HepG2 (cell line): ENCODE measurements around the gene SNX11. TPM values are rescaled to one million over a fixed set of nuclear protein-coding genes. Genes with fewer than 3 reads are reported as not detected.
A peak's percentile ranks its signal among the peaks of the same experiment; 100 is the strongest.

Experiments used
- ASH2L ChIP-seq: fragments of 300-600, 200-600 bp; sonication (generic); IDR thresholded peaks from 2 replicates; pipeline ENCODE4 v1.7.0; 2017; ENCODE audit warnings: low read depth, mild to moderate bottlenecking, moderate library complexity, mixed read lengths, low read length; ENCODE audit not compliant: insufficient read length
- BATF2 ChIP-seq: sonication (generic); formaldehyde crosslinking; IDR thresholded peaks from 2 replicates; pipeline ENCODE4 v1.8.0; 2022; ENCODE audit warnings: mild to moderate bottlenecking, missing genetic modification reagents, moderate library complexity
- EED ChIP-seq: sonication (generic); formaldehyde crosslinking; IDR thresholded peaks from 2 replicates; pipeline ENCODE4 v1.5.0; 2020; ENCODE audit warnings: mild to moderate bottlenecking, missing genetic modification reagents
- GATA4 ChIP-seq: sonication (generic); IDR thresholded peaks from 2 replicates; pipeline ENCODE4 v1.6.1; 2016; ENCODE audit warnings: antibody characterized with exemption, low read depth, borderline replicate concordance
- GATAD2A ChIP-seq: IDR thresholded peaks from 2 replicates; pipeline ENCODE4 v1.6.1; 2016
- HOMEZ ChIP-seq: IDR thresholded peaks from 2 replicates; pipeline ENCODE4 v1.6.1; 2016; ENCODE audit warnings: low read depth
- KLF13 ChIP-seq: sonication (generic); formaldehyde crosslinking; IDR thresholded peaks from 2 replicates; pipeline ENCODE4 v1.4.0; 2020; ENCODE audit warnings: mild to moderate bottlenecking, missing genetic modification reagents
- MIXL1 ChIP-seq: IDR thresholded peaks from 2 replicates; pipeline ENCODE4 v1.6.1; 2016
- MXD4 ChIP-seq: IDR thresholded peaks from 2 replicates; pipeline ENCODE4 v1.6.1; 2016; ENCODE audit warnings: mild to moderate bottlenecking, missing biosample characterization, missing genetic modification reagents
- NFKB2 ChIP-seq: sonication (generic); formaldehyde crosslinking; IDR thresholded peaks from 2 replicates; pipeline ENCODE4 v1.4.0; 2020; ENCODE audit warnings: missing genetic modification reagents, borderline replicate concordance
- PRDM10 ChIP-seq: sonication (generic); formaldehyde crosslinking; IDR thresholded peaks from 2 replicates; pipeline ENCODE4 v1.4.0; 2020; ENCODE audit warnings: low read depth, missing genetic modification reagents
- RORA ChIP-seq: sonication (generic); formaldehyde crosslinking; IDR thresholded peaks from 2 replicates; pipeline ENCODE4 v1.5.0; 2020; ENCODE audit warnings: mild to moderate bottlenecking, missing genetic modification reagents, moderate library complexity
- SNAPC5 ChIP-seq: sonication (generic); formaldehyde crosslinking; IDR thresholded peaks from 2 replicates; pipeline ENCODE4 v1.8.1; 2023; ENCODE audit warnings: mild to moderate bottlenecking, missing genetic modification reagents, borderline replicate concordance
- TCF12 ChIP-seq, 2 experiments: fragments of 450-650 bp in 1 of 2; sonication (generic) in 1 of 2; formaldehyde crosslinking in 1 of 2; IDR thresholded peaks; 2 replicates each; pipeline versions ENCODE4 v1.6.1 to v1.8.0; 2017 to 2022; ENCODE audit warnings: antibody characterized with exemption in 1 of 2, mild to moderate bottlenecking in 1 of 2, missing genetic modification reagents in 1 of 2, moderate library complexity in 1 of 2
- TEAD2 ChIP-seq: sonication (generic); formaldehyde crosslinking; IDR thresholded peaks from 2 replicates; pipeline ENCODE4 v1.9.0; 2021; ENCODE audit warnings: missing genetic modification reagents
- ZBTB49 ChIP-seq: sonication (generic); formaldehyde crosslinking; IDR thresholded peaks from 2 replicates; pipeline ENCODE4 v1.4.0; 2020; ENCODE audit warnings: missing genetic modification reagents, borderline replicate concordance
- ZNF431 ChIP-seq: sonication (generic); formaldehyde crosslinking; IDR thresholded peaks from 2 replicates; pipeline ENCODE4 v1.9.0; 2022; ENCODE audit warnings: missing genetic modification reagents, low read depth, mild to moderate bottlenecking, borderline replicate concordance
- ZNF441 ChIP-seq: sonication (generic); formaldehyde crosslinking; IDR thresholded peaks from 2 replicates; pipeline ENCODE4 v1.7.0; 2021; ENCODE audit warnings: missing genetic modification reagents, borderline replicate concordance
- ZNF468 ChIP-seq: sonication (generic); formaldehyde crosslinking; IDR thresholded peaks from 2 replicates; pipeline ENCODE4 v1.8.0; 2022; ENCODE audit warnings: mild to moderate bottlenecking, moderate library complexity, missing genetic modification reagents
- ZNF598 ChIP-seq: sonication (generic); formaldehyde crosslinking; IDR thresholded peaks from 2 replicates; pipeline ENCODE4 v1.5.1; 2020; ENCODE audit warnings: mild to moderate bottlenecking, missing genetic modification reagents, borderline replicate concordance
- ZNF816 ChIP-seq: sonication (generic); formaldehyde crosslinking; IDR thresholded peaks from 2 replicates; pipeline ENCODE4 v1.8.0; 2022; ENCODE audit warnings: missing genetic modification reagents, mild to moderate bottlenecking, borderline replicate concordance
- ZNF878 ChIP-seq: sonication (generic); formaldehyde crosslinking; IDR thresholded peaks from 2 replicates; pipeline ENCODE4 v1.8.1; 2023; ENCODE audit warnings: mild to moderate bottlenecking, missing genetic modification reagents, moderate library complexity
- polyA plus RNA-seq, 8 experiments: library from polyadenylated mRNA; depleted of rRNA in 3 of 8; stranded (reverse) in 7 of 8; unstranded in 1 of 8; fragments of >200 nt; fragmentation: Illumina TruSeq in 4 of 8; extraction: Trizol in 4 of 8; gene quantifications; 2 replicates each; pipeline versions ENCODE4 v1.2.1 to v1.2.3, GENCODE V29; 2011 to 2016; ENCODE audit warnings: low read depth in 4 of 8, missing spikeins in 1 of 8, mixed read lengths in 1 of 8; ENCODE audit not compliant: insufficient read depth in 1 of 8
- total RNA-seq, 5 experiments: library from RNA; depleted of rRNA; stranded (reverse); fragments of >200 nt; fragmentation: Illumina TruSeq; extraction: Trizol; gene quantifications; 2 replicates each; pipeline ENCODE4 v1.2.3, GENCODE V29; 2016; ENCODE audit warnings: low read depth in 1 of 5

The SNX11 gene
- total and polyA plus RNA-seq, 2 of the 13 experiments (the other 11 are each of a cell fraction or from before 2014, with no cell fraction given): 12.9 to 14.0 TPM

- TF ChIP-seq EED (CRISPR knock-in tag): no peak
- peak; percentile 65; the same call in 1 of the 2 replicates for TF ChIP-seq ZBTB49
- no peak for TF ChIP-seq MXD4
- TF ChIP-seq SNAPC5 (CRISPR knock-in tag): no peak
- no peak for TF ChIP-seq GATA4
- no peak for TF ChIP-seq ZNF441
- TF ChIP-seq ZNF468 (CRISPR knock-in tag): no peak
- no peak for TF ChIP-seq KLF13 (CRISPR knock-in tag)
- TF ChIP-seq ZNF816: peak; percentile 85; the same call in 1 of the 2 replicates
- no peak; the same call in 1 of the 2 replicates for TF ChIP-seq GATAD2A (CRISPR knock-in tag)
- TF ChIP-seq ZNF878 (CRISPR knock-in tag): no peak
- no peak for TF ChIP-seq HOMEZ (CRISPR knock-in tag)
- TF ChIP-seq NFKB2 (CRISPR knock-in tag): no peak
- no peak for TF ChIP-seq ASH2L
- no peak for TF ChIP-seq ZNF598 (CRISPR knock-in tag)
- no peak for TF ChIP-seq ZNF431 (CRISPR knock-in tag)
- TF ChIP-seq PRDM10 (CRISPR knock-in tag): no peak
- TF ChIP-seq TEAD2 (CRISPR knock-in tag): no peak
- TF ChIP-seq MIXL1 (CRISPR knock-in tag): no peak
- no peak for TF ChIP-seq TCF12 (IDR thresholded peaks at IDR 0.05)
- TF ChIP-seq TCF12 (CRISPR knock-in tag; IDR thresholded peaks at IDR 0.05): no peak
- no peak for TF ChIP-seq RORA (CRISPR knock-in tag)
- TF ChIP-seq BATF2 (CRISPR knock-in tag): no peak
Measured at GRCh38 chr17:48100591-48101011, 7.0 kb upstream of the SNX11 start (continued).
